Measurements from ENCODE around the gene GTF2A1L.
A peak's percentile ranks its signal among the peaks of the same experiment; 100 is the strongest.

The GTF2A1L gene

DNA sequence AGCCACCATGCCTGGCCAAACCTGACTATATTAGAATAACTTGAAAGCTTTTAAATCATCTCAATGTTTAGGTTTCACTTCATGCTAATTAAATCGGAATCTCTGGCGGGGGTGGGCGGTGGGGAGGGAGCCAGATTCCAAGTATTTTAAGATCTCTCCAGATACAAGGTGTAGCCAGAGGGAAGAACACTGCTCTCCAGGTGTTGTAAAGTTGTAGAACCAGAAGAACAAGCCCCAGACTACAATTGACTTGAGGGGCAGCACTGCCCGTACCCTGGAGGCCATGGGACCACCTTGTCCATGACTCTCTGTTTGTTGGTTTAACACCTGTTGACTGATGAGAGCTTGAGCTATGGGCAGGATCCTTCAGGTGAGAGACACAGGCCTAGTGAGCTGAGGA, 33.1 kb upstream of the GTF2A1L start:
- no peak for DNase-seq (ENCODE audit: extremely low read depth, low read depth)
- TF ChIP-seq, protein P1, sequence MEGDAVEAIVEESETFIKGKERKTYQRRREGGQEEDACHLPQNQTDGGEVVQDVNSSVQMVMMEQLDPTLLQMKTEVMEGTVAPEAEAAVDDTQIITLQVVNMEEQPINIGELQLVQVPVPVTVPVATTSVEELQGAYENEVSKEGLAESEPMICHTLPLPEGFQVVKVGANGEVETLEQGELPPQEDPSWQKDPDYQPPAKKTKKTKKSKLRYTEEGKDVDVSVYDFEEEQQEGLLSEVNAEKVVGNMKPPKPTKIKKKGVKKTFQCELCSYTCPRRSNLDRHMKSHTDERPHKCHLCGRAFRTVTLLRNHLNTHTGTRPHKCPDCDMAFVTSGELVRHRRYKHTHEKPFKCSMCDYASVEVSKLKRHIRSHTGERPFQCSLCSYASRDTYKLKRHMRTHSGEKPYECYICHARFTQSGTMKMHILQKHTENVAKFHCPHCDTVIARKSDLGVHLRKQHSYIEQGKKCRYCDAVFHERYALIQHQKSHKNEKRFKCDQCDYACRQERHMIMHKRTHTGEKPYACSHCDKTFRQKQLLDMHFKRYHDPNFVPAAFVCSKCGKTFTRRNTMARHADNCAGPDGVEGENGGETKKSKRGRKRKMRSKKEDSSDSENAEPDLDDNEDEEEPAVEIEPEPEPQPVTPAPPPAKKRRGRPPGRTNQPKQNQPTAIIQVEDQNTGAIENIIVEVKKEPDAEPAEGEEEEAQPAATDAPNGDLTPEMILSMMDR (IDR thresholded peaks at IDR 0.05; ENCODE audit: low read depth, low read length) = no peak

DNA sequence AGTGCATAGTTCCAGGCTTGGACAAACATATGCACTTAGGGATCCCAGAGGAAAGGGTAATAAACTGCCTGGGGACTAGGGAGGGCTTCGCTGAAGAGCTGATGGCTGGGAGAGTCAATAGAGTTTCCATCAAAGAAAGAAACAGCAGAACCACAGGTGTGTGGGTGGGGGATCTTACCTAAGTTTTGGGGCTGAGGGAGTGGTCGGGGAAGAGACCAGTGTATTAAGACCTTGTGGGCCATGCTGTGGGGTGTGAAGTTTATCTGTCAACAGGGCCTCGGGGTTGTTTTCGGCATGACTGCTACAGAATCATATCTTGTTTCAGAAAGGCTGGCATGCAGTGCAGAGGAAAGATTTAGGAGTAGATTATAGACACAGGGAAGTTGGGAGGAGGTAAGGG, 31.2 kb upstream of the GTF2A1L start:
- DNase-seq (ENCODE audit: extremely low read depth, low read depth) = no peak
- TF ChIP-seq, protein P1 (IDR thresholded peaks at IDR 0.05; ENCODE audit: low read depth, low read length) = no peak

DNA sequence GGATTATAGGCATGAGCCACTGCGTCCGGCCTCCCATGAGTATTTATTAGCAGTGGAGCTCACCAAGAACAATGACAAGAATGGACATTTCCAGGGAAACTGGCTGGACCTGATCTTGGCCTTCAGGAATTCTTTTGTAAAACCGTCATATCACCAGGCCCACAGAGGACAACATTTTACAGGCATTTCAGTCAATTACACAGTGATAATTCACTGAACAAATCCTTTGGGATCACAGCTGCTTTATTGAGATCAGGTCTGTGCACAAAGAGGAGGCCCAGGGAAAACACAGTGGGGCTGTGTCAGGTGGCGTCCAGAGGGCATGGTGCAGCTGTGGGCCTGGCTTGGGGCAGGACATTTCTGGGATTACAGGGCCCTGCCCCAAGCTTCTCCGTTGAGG, 30.1 kb upstream of the GTF2A1L start:
- no peak for DNase-seq (ENCODE audit: extremely low read depth, low read depth)

DNA sequence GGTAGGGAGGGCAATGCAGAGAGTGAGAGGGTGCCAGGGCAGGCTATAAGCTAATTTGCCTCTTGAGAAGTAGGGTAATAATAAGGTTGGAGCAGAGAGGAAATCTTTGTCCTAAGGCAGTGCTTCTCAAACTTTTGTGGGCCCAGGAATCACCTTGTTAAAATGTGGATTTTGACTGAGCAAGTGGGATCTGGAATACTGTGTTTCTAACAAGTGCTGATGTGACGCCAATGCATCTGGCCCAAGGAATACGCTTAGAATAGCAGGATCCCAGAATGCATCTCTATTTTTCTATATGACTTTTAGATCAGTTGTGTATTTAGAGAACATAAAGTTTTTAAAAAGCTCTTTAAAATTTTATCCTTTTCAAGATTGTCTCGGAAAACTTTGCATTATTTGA, 29.7 kb upstream of the GTF2A1L start:
- TF ChIP-seq, protein P1 (IDR thresholded peaks at IDR 0.05; ENCODE audit: low read depth, low read length) = no peak
- no peak for DNase-seq (ENCODE audit: extremely low read depth, low read depth)

More for the DNA sequence above, 30.1 kb upstream of the GTF2A1L start:
- TF ChIP-seq, protein P1 (IDR thresholded peaks at IDR 0.05; ENCODE audit: low read depth, low read length) = no peak

DNA sequence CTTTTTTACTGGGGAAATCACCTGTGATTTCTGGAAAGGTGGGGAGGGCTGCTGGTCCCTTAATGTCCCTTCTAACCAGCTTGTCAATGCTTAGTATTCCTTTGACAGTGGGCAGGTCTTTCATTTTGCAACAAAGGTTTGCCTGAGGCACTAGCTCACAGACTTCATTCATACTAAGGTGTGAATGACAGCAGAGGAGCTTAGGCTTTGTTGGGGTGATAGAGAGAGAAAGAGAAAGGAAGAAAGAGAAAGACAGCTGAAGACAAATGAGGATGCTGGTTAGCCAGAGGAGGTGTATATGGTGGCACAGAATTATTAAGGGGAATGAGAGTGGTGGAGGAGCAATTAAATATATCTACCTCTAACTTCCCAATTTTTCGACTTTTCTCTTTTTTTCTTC, 28.9 kb upstream of the GTF2A1L start:
- TF ChIP-seq, protein P1 (IDR thresholded peaks at IDR 0.05; ENCODE audit: low read depth, low read length) = no peak
- DNase-seq (ENCODE audit: extremely low read depth, low read depth) = no peak

DNA sequence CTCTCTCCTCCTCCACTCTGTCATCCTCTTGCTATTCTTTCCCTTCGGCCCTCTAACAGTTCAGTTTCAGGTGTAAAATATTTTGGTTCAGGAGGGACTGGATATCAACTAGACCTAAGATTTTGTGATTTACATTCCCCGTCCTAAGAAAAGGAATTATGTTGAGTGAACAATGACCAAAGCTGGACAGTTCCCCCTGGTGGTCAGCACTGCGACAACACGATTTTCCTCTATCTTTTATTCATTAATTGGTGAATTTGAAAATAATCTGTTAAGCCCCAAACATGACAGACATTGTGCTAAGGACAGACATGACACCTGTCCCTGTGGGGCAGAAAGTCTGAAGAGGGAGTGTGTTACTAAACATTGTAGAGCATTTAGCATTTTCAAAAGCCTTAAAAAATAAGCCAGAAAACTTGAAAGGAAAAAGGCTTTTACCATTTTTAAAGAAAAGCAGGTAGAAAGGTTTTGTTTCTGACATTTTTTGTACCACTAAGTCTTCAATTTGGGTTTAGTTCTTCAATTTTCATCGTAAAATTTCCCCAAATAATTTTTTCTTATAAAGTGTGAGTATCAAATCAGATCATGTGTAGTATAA, 28.4 kb upstream of the GTF2A1L start:
- TF ChIP-seq, protein P1 (IDR thresholded peaks at IDR 0.05; ENCODE audit: low read depth, low read length) = peak; percentile 73
- no peak for DNase-seq (ENCODE audit: extremely low read depth, low read depth)

DNA sequence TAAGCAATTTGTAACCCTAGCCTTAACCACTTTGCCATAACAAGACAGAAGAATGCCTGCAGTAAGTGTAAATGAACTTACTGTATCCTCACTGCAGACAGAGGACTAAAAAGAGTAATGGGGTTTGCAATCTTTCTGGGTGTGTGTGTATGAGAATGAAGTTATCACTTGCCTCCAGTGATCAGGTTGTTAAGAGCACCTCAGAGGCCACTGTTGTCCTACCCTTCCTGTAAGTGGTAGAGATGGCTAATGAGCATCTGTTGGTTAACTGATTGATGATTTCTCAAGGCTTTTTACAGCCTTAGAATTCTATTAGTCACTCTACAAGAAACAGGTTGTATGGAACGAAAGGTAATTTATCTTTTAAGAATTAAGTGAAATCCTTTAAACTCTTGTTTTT, 27.6 kb upstream of the GTF2A1L start:
- TF ChIP-seq, protein P1 (IDR thresholded peaks at IDR 0.05; ENCODE audit: low read depth, low read length) = no peak
- no peak for DNase-seq (ENCODE audit: extremely low read depth, low read depth)
